G401 (cell line): ENCODE measurements around the gene FHAD1. TPM values are rescaled to one million over a fixed set of nuclear protein-coding genes. Genes with fewer than 3 reads are reported as not detected.

ENCODE experiments used
- DNase-seq: peaks from one replicate; pipeline ENCODE4 v3.0.0-alpha.2; 2015; ENCODE audit warnings: low spot score
- in situ Hi-C: cut with HindIII; loops from 2 replicates; pipeline ENCODE4 v1.10.0; 2016; ENCODE audit warnings: low sequenced_read_pairs, mixed read lengths
- total RNA-seq: library from RNA; depleted of rRNA; stranded (reverse); fragments of >200 nt; shearing (Covaris generic); gene quantifications from 2 replicates; pipeline ENCODE4 v1.2.3, GENCODE V29; 2014

The FHAD1 gene
- total RNA-seq, 1 experiment from 2014 or later: 24.0 TPM

DNA sequence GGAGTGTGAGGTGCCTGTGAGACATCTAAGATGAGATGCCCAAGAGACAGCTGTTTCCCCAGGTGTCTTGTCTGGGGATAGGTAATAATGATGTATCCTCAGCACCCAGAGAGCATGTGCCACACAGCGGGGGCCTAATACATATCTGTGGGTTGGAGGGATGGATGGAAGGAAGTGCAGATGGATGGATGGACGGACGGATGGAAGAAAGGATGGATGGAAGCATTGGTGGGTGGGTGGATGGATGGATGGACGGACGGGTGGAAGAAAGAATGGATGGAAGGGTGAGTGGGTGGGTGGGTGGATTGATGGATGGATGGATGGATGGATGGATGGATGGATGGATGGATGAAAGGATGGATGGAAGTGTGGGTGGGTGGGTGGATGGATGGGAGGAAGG, 84.2 kb downstream of the FHAD1 start:
- in situ Hi-C loops: no loop called here
- no peak for DNase-seq

DNA sequence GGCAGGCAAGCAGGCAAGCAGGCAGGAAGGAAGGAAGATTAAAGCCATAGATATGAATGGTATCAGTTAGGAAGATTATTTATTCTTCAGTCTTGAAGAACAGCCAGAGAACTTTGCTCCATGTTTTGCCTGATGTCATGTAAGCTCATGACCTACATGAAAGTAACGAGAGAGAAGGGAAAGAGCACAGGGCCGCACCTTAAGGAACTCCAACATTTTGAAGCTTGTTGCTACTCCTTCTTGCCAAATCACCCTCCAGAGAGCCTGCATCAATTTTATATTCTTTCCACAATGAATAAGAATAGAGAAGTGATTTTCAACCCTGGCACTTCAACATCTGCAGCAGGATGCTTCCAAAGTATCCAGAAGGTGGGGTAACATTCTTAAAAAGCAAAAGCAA, 84.7 kb downstream of the FHAD1 start:
- in situ Hi-C loops: no loop called here
- no peak for DNase-seq

DNA sequence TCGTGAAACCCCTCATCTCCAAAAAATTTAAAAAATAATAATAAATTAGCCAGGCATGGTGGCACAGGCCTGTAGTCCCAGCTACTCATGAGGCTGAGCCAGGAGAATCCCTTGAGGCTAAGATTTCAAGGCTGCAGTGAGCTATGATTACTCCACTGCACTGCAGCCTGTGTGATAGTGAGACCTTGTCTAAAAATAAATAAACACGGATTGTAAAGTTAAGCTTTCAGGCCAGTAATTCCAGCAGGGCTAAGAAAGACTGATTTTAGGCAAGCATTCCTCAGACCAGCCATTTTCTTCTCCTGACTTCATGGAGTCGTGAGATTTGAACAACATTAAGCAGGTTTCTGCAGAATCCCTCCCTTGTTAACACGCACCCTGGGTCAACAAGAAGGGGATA, 85.5 kb downstream of the FHAD1 start:
- DNase-seq: no peak
- in situ Hi-C loops: no loop called here

DNA sequence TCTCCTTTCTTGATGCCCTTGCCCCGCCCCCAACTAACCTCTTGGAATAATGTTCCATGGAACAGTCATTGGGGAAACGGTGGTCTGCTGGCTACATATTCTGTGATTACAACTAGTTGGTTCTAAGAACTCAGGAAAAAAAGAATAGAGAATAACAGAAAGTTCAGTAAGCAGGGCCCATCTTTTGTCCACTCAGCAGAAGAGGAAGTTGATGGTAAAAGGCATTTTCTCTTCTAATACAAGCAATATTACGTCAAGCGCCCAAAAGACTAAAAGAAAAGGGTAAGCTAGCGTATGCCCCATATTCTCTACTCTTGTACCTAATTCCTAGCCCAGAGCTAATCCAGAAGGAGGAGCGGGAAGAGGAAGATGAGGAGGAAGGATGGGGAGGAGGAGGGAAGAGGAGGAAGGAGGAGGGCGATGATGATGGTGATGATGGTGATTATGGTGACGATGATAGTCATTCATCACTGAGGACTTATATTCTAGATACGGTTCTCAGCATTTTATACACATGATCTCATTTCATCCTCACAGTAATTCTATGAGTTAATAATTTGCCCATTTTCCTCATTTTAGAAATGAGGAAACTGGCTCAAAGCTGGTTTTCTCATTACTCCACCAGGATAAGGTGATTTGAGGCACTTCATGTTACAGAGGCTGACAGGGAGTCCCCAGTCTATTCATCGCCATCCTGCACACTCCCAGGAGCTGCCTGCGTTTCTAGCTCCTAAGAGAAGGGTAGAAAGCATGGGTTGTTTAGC, 86.1 kb downstream of the FHAD1 start:
- in situ Hi-C loops: no loop called here
- no peak for DNase-seq

DNA sequence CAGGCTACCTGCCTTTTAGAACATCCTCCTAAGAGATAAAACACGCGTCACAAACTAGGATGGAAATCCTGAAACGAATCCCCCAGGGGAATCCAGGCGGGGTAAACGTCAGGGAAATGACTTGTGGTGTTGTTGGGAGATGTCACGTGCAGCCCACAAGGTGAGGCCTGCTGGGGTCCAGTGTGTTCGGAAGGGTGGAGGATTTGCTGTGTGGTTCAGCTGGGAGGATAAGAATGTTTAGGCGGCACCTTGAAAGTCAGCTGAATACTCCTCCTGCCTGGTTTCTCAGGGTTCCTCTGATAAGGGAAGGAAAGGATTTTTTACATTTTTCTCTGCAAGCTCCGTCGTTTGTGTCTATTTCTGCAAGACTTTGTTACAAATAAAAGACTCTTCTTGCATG, 88.0 kb downstream of the FHAD1 start:
- in situ Hi-C loops: no loop called here

DNA sequence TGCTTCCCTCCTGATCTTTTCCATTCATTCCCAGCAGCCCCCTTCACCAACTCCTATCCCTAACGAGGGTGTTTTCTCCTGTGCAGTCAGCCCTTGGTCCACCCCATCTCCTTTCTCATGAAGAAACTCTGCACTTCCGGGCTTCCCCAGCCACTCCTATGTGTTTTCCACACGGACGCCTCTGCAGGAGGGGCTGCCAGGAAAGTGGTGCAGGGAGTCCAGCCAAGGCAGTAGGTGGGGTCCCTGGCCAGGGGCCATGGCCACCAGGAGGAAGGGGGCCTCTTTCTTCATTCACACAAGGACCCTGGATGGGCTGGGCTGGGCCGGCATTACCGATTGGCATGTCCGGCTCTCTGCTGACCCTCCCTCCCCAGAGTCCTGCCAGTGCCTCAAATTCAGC, 89.8 kb downstream of the FHAD1 start:
- in situ Hi-C loops: no loop called here
- DNase-seq: no peak

More for the DNA sequence above, 88.0 kb downstream of the FHAD1 start:
- DNase-seq: no peak

DNA sequence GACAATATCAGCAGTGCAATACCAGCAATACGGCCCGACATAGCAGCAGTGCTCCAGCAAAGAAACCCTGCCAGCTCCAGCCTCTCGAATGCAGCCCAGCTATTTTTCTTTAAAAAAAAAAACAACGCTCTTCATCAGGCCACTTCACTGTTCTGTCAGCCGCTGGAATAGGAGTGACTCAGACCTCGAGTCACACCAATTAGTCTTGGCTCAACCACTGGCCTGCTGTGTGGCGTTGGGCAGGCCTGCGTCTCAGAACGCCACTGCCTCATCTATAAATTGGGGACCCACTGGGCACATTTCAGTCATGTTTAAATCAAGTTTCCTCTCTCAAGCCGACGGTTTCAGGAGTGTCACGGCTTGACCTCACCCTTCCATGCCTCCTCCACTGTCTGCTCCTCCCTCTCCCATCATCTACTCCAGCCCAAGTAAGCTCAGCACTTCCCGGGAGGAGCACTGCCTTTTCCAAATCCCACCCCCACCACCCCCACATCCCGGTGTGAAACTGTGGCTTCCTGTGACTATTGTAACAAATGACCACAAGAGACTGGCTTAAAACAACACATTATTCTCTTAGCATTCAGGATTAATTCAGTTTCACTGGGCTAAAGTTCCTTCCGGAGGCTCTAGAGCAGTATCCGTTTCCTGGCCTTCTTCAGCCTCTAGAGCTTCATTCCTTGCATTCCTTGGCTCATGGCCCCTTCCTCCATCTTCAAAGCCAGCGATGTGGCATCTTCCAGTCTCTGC, 90.8 kb downstream of the FHAD1 start:
- in situ Hi-C loops: no loop called here
- no peak for DNase-seq

DNA sequence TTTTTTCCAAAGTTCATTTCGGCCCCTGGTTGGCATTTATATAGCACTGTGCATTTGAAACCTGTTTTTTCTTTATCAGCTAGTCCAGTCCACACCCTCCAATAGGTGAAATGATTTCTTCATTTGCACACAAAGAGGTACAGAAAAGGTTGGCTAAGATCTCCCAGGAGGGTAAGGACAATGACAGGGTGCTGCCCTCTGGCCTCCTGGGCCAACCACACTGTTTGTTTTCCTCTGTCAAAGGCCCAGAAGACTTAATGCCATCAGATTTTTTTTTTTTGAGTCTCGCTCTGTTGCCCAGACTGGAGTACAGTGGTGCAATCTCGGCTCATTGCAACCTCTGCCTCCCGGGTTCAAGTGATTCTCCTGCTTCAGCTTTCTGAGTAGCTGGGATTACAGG, 92.5 kb downstream of the FHAD1 start:
- DNase-seq: no peak
- in situ Hi-C loops: no loop called here

DNA sequence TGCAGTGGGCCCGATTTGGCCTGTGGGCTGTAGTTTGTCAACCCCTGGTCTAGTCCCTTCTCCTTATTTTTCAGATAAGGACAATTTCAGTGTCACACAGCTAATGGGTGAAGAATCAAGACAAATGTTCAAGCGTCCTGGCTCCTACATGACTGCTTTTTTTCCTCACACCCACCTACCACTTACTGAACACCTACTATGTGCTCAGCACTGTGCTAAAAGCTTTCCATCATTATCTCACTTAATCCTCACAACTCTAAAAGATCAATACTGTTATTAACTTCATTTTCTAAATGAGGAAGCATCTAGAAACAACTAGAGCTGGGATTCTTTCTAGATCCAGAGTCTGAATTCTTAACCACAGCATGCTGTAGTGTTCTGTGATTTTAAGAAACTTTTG, 94.2 kb downstream of the FHAD1 start:
- in situ Hi-C loops: no loop called here
- no peak for DNase-seq

DNA sequence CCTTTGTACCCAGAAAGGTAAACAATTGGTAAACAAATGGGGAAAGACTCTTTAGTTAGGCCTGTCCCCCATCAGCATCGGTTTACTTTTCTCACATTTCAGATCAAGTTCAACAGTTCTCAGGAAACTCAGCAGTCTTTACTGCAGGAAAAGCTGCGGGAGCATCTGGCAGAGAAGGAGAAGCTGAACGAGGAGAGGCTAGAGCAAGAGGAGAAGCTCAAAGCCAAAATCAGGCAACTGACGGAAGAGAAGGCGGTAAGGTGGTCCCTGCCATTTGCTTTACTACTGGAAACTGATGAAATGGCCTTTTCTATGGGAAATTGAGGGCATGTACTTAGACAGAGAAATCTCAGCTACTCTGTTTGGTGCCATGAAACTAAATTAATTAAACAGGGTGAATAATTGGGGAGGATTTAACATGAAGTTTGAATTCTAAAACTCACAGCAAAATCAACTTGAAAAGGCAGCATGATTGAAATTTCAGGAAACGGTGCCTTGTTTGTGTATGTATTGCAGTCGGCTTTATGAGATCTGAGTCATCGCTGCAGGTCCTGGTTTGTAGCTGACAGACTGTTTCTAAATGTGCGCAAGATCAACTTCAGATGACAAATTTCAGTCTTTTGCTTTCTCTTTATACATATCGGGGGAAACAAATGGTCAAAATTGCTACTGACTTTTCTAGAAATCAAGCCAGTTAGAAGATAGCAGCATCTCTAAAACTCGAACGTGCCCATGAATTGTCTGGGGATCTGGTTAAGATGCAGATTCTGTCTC, 94.8 kb downstream of the FHAD1 start:
- no peak for DNase-seq
- in situ Hi-C loops: no loop called here

DNA sequence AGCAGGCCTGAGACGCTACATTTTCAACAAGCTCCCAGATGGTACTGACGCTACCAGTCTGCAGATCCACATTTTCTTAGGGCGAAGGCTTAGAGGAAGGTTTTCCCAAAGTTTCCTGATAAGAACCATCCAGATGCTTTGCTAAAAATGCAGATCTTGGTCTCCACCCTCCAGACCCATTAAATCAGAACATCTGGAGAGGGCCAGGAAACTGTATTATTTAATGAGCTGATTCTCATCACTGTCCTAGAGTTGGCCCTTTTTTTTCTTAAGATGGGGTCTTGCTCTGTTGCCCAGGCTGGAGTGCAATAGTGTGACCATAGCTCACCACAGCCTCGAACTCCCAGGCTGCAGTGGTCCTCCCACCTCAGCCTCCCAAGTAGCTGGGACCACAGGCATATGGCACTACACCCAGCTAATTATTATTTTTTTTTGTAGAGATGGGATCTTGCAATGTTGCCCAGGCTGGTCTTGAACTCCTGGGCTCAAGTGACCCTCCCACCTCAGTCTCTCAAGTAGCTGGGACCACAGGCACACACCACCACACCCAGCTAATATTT, 95.5 kb downstream of the FHAD1 start:
- in situ Hi-C loops: no loop called here
- DNase-seq: no peak

DNA sequence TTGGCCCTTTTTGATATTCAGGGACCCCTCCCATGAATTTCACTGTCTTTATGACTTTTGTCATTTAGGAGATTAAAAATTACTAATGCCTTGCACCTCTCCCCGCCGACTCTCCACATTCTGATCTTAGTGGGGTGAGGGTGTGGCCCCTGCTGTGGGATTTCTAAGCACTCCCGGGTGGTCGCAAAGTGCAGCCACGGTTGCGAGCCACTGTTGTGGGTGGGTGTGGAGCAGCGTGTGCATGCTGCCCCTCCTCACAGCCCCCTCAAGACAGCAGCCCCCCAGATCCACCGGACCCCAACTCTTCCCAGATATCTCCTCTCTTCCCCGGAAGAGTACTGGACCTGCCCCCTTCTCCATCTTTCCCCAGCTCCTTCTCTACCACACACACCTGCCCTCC, 96.1 kb downstream of the FHAD1 start:
- no peak for DNase-seq
- in situ Hi-C loops: no loop called here

DNA sequence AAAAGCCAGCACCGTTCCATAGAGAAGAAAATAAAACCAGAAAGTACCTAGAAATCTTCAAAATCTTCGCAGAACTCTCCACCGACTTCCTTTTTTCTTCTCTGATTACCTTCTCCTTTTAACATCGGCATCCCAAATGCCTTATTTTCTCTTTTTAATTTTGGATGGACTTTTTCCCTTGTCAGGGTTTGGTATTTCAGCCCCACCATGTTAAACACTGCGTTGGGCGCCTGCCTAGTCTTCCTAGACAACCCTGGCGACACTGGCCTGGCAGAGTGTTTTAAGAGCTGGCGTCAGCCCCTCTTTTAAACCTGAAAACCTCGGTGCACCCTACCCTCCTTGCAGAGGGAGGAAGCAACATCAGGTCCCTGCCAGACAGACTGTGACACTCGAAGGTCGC, 96.7 kb downstream of the FHAD1 start:
- DNase-seq: no peak
- in situ Hi-C loops: no loop called here

DNA sequence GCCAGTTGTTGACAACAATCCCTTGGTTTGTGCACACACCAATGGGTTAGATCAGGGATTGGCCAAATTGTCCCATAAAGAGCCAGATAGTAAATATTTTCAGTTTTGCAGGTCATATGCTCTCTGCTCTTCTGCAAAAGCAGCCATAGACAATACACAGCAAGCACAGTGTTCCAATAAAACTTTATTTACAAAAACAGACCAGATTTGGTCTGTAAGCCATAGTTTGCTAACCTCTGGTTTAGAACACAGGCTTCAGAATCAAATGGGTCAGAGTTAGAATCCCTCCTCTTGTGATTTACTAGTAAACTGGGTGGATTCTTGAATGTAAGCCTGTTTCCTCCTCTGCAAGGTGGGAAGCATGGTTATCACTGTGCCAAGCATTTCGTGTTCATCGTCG, 97.4 kb downstream of the FHAD1 start:
- in situ Hi-C loops: no loop called here
- DNase-seq: no peak

DNA sequence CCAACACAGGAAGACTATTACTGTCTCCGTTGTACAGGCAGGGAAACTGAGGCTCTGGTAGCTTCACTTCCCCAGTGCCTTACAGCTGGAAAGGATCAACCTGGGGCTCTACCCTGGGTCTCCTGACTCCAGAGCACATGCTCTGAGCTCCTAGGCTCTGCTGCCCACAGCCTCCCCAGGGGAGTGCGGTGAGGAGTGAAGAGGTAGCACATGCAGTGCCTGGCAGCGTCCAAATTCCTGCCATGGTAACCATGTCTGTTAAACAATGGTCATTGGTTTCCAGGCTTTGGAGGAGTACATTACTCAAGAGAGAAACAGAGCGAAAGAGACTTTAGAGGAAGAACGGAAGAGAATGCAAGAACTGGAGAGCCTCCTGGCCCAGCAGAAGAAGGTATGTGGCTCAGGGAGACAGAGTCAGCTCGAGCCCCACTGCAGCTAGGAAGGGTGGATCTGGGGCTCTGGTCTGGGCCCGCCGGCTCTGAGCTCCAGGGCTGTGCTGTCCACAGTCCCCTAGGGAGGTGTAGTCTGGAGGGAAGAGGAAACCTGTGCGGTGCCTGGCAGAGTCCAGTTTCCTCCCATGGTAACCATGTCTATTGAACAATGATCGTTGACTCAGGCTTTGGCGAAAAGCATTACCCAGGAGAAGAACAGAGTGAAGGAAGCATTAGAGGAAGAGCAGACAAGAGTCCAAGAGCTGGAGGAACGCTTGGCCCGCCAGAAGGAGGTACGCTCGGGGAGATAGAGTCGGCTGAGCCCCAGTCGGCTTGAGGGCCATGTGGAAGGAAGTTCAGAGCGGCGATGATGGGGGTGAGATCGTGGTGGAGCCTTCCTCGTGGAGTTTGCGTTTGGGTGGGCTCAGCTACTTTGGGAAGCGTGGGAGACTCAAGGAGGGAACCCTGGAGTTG, 98.0 kb downstream of the FHAD1 start:
- in situ Hi-C loops: no loop called here
- no peak for DNase-seq

DNA sequence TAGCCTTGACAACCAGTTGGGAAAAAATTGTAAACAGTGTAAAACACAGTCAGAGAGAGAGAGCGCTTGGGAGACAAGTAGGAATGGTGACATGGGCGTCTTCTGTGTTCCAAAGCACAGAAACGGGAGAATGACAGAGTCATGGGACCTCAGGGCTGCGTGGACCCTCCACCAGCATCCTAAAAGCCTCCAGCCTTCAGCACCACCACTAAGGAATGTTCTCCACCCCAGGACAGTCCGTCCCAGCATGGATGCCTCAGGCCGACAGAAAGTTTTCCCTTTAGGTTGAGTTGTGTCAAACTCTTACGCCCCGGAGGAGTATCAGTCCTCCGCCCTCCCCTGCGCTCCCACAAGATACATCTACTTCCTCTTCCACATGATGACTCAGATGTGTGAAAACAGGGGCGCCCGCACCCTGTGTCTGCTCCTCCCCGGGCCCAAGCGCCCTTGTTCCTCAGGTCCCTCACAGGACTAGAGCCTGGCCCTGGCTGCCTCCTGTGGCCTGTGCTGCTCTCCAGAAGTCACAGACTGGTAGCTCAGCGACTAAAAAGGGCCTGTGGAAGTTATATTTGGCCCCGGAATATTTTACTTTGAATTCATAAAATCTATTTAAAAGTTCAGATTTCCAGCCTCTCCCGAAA, 98.8 kb downstream of the FHAD1 start:
- in situ Hi-C loops: no loop called here
- no peak for DNase-seq

DNA sequence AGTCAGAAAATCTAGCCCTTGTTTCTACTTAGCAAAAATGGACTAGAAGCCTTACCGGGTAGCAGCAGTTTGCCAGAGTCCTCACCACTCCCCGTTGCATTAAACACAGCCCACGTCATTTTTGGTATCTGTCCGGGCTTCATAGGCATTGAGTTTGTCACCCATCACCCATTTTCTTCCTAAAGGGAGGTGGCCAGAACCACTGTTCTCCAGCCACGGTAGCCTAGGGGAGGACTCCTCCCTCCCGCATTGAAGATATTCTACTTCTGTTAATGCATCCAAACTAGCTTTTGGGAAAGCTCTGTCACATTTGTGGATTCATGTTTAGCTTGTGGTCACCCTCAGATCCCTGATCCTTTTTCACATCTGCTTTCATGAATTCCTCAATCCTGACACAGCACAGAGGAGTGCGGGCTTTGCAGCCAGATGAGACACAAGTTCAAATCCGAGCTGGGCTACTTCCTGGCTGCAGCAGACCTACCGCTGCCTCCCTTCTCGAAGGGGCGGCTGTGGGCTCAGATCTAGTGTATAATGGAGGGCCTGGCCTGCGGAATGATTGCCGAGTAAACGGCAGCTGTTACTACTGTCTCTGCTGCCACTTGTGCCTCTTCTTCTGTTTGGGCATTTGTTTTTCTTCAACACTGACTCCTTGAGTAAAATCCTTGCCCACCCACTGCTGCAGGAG, 99.5 kb downstream of the FHAD1 start:
- no peak for DNase-seq
- in situ Hi-C loops: no loop called here

DNA sequence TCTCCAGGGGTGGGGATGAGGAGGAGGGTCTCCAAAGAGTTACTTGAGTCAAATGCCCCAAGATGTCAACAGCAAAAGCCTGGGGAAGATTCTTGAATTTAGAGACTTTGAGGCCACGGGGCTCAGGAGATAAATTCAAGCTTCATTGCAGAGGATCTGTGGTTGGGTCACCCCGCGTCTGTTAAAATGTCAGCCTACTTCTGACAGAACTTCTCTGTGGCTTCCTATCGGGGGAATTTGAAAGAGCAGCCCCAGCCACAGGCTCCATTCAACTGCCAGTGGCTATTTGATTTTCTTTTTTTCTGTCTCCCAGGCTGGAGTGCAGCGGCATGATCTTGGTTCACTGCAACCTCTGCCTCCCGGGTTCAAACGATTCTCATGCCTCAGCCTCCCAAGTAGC, 100.2 kb downstream of the FHAD1 start:
- in situ Hi-C loops: no loop called here
- no peak for DNase-seq
